SK-N-SH (cell line): ENCODE results near the gene HMOX2.

Experiments used
- EP300 ChIP-seq, 2 experiments: IDR thresholded peaks; 2 replicates each; pipeline versions ENCODE4 v1.4.0 to v1.6.1; 2012; ENCODE audit warnings: borderline replicate concordance in 1 of 2, low read depth in 1 of 2, low read length in 1 of 2
- EZH2phosphoT487 ChIP-seq: fragments of 200-600 bp; sonication (generic); IDR thresholded peaks from 2 replicates; pipeline ENCODE4 v1.6.1; 2017; ENCODE audit warnings: low read depth, mixed run types, mild to moderate bottlenecking, antibody characterized with exemption, moderate library complexity, borderline replicate concordance
- MXI1 ChIP-seq: IDR thresholded peaks from 2 replicates; pipeline ENCODE4 v1.6.1; 2012; ENCODE audit warnings: mild to moderate bottlenecking, low read depth, low read length, improper control_type of control experiment
- RAD21 ChIP-seq: IDR thresholded peaks from 2 replicates; pipeline ENCODE4 v1.6.1; 2012; ENCODE audit warnings: mild to moderate bottlenecking, low read length
- RCOR1 ChIP-seq: fragments of 150-350 bp; IDR thresholded peaks from 2 replicates; pipeline ENCODE4 v1.6.1; 2017; ENCODE audit warnings: antibody characterized with exemption, low read length
- REST ChIP-seq: IDR thresholded peaks from 2 replicates; pipeline ENCODE4 v1.6.1; 2012; ENCODE audit warnings: mild to moderate bottlenecking, low read depth, low read length, moderate library complexity
- SMC3 ChIP-seq: IDR thresholded peaks from 2 replicates; pipeline ENCODE4 v1.6.1; 2012; ENCODE audit warnings: low read depth, low read length, improper control_type of control experiment
- TAF1 ChIP-seq: IDR thresholded peaks from 2 replicates; pipeline ENCODE4 v1.6.1; 2012; ENCODE audit warnings: low read depth, mild to moderate bottlenecking, low read length, moderate library complexity, borderline replicate concordance
- YY1 ChIP-seq: IDR thresholded peaks from 2 replicates; pipeline ENCODE4 v1.4.0; 2012; ENCODE audit warnings: low read depth, mild to moderate bottlenecking
- TF ChIP-seq, protein P1 (sequence below): fragments of 200-600 bp; sonication (generic); IDR thresholded peaks from 2 replicates; pipeline ENCODE4 v1.6.1; 2017; ENCODE audit warnings: antibody characterized with exemption, mild to moderate bottlenecking, moderate library complexity
- TF ChIP-seq, protein P2 (sequence below): IDR thresholded peaks from 2 replicates; pipeline ENCODE4 v1.4.0; 2012; ENCODE audit warnings: low read depth

- TF ChIP-seq EZH2phosphoT487: no peak
- no peak; a peak in 1 of 4 replicates for TF ChIP-seq EP300 (IDR thresholded peaks at IDR 0.05; ENCODE audit: borderline replicate concordance in 1 of 2, low read depth in 1 of 2, low read length in 1 of 2)
- TF ChIP-seq REST: peak; percentile 13; the same call in 1 of the 2 replicates
- 0 out of 2 replicates have a peak, but pooled peaks have one; percentile 38 for TF ChIP-seq RCOR1
- TF ChIP-seq, protein P1, sequence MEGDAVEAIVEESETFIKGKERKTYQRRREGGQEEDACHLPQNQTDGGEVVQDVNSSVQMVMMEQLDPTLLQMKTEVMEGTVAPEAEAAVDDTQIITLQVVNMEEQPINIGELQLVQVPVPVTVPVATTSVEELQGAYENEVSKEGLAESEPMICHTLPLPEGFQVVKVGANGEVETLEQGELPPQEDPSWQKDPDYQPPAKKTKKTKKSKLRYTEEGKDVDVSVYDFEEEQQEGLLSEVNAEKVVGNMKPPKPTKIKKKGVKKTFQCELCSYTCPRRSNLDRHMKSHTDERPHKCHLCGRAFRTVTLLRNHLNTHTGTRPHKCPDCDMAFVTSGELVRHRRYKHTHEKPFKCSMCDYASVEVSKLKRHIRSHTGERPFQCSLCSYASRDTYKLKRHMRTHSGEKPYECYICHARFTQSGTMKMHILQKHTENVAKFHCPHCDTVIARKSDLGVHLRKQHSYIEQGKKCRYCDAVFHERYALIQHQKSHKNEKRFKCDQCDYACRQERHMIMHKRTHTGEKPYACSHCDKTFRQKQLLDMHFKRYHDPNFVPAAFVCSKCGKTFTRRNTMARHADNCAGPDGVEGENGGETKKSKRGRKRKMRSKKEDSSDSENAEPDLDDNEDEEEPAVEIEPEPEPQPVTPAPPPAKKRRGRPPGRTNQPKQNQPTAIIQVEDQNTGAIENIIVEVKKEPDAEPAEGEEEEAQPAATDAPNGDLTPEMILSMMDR: no peak
- no peak for TF ChIP-seq SMC3
- peak; percentile 89 for TF ChIP-seq MXI1
- TF ChIP-seq YY1: 0 out of 2 replicates have a peak, but pooled peaks have one; percentile 21
- TF ChIP-seq, protein P2, sequence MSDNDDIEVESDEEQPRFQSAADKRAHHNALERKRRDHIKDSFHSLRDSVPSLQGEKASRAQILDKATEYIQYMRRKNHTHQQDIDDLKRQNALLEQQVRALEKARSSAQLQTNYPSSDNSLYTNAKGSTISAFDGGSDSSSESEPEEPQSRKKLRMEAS: peak; percentile 100
- no peak for TF ChIP-seq RAD21
- TF ChIP-seq TAF1: peak; percentile 58; the same call in 1 of the 2 replicates
These were observed 1.8 kb upstream of the HMOX2 start, which contains the start of gene NMRAL1 for GRCh38 chr16:4474192-4474961.
